ENCODE measurements around the gene SEPTIN14.
"Not testable (repeated sequence)": the region's sequence is repeated elsewhere in the genome, so short reads cannot be mapped to it uniquely, and the experiment has no call there.

The SEPTIN14 gene

GRCh38 chr7:55778631-55779030 is 83.9 kb downstream of the SEPTIN14 start:
- DNase-seq: no peak

GRCh38 chr7:55776196-55776595 is 86.4 kb downstream of the SEPTIN14 start:
- DNase-seq: no peak

- no peak for DNase-seq
Measured at GRCh38 chr7:55775051-55775420, 87.5 kb downstream of the SEPTIN14 start.

GRCh38 chr7:55774327-55775050 is 88.1 kb downstream of the SEPTIN14 start:
- DNase-seq: no peak

GRCh38 chr7:55770778-55771177 is 91.8 kb downstream of the SEPTIN14 start:
- DNase-seq: no peak

- not testable (repeated sequence) for DNase-seq
Measured at GRCh38 chr7:55753274-55753862, 109.2 kb downstream of the SEPTIN14 start.

GRCh38 chr7:55744706-55745105 is 117.8 kb downstream of the SEPTIN14 start:
- not testable (repeated sequence) for DNase-seq

Measured in central memory CD4-positive, alpha-beta T cell (primary cell).